ENCODE measurements around the gene TCTN1. TPM values are rescaled to one million over a fixed set of nuclear protein-coding genes. Genes with fewer than 3 reads are reported as not detected.
A peak's percentile ranks its signal among the peaks of the same experiment; 100 is the strongest.
"Not testable (repeated sequence)": the region's sequence is repeated elsewhere in the genome, so short reads cannot be mapped to it uniquely, and the experiment has no call there.

The TCTN1 gene
- total RNA-seq, 2 donors from 2014 or later, result 45.5 to 68.7 TPM

GRCh38 chr12:110591451-110592051 is 22.4 kb upstream of the TCTN1 start:
- H3K4me3 ChIP-seq, result no peak overlapping the region
- TF ChIP-seq POLR2A (IDR thresholded peaks at IDR 0.05), result no peak
- TF ChIP-seq POLR2AphosphoS5 (IDR thresholded peaks at IDR 0.05), result no peak
- no peak for TF ChIP-seq CTCF (IDR thresholded peaks at IDR 0.05)
- no peaks in the 10 kb centered on the region for H3K27me3 ChIP-seq (replicated peaks; ENCODE audit: insufficient read depth)
- WGBS, result 53% methylated on average over 7 of the region's 7 CpGs
- no peak for DNase-seq (ENCODE audit: low spot score)
- peak overlapping the region in 1 of 2 donors; percentile 10 for H3K27ac ChIP-seq
- intact Hi-C loops (cut with DNase I), result no loop called here
- no peaks in the 10 kb centered on the region for H3K4me1 ChIP-seq (replicated peaks)
- no peaks in the 10 kb centered on the region for H3K36me3 ChIP-seq
- no peaks in the 10 kb centered on the region for H3K9me3 ChIP-seq

GRCh38 chr12:110592078-110592477 is 21.9 kb upstream of the TCTN1 start:
- intact Hi-C loops (cut with DNase I), result no loop called here
- no peak for DNase-seq (ENCODE audit: low spot score)
- Histone ChIP-seq H3K4me3 (no peak overlapping the region), H3K27me3 (replicated peaks; ENCODE audit: insufficient read depth) (no peaks in the 10 kb centered on the region), H3K36me3 (no peaks in the 10 kb centered on the region), H3K27ac (no peak overlapping the region), H3K4me1 (replicated peaks) (no peaks in the 10 kb centered on the region), H3K9me3 (no peaks in the 10 kb centered on the region)
- 69% methylated on average over 5 of the region's 5 CpGs for WGBS
- no peak for TF ChIP-seq POLR2AphosphoS5 (IDR thresholded peaks at IDR 0.05)
- TF ChIP-seq POLR2A (IDR thresholded peaks at IDR 0.05), result no peak
- TF ChIP-seq CTCF (IDR thresholded peaks at IDR 0.05), result no peak

- H3K27ac ChIP-seq; intact Hi-C loops (cut with DNase I); H3K9me3 ChIP-seq: not testable (repeated sequence)
Observed at GRCh38 chr12:110592919-110593318, 21.0 kb upstream of the TCTN1 start.

GRCh38 chr12:110597885-110598284 is 16.0 kb upstream of the TCTN1 start:
- H3K4me3 ChIP-seq, result no peak overlapping the region
- no peaks in the 10 kb centered on the region for H3K4me1 ChIP-seq (replicated peaks)
- H3K27ac ChIP-seq, result no peak overlapping the region
- TF ChIP-seq POLR2AphosphoS5 (IDR thresholded peaks at IDR 0.05), result no peak
- TF ChIP-seq CTCF (IDR thresholded peaks at IDR 0.05), result no peak
- TF ChIP-seq POLR2A (IDR thresholded peaks at IDR 0.05), result no peak
- no peaks in the 10 kb centered on the region for H3K27me3 ChIP-seq (replicated peaks; ENCODE audit: insufficient read depth)
- no peaks in the 10 kb centered on the region for H3K9me3 ChIP-seq
- 59% methylated on average over 1 of the region's 1 CpG for WGBS
- no peaks in the 10 kb centered on the region for H3K36me3 ChIP-seq
- intact Hi-C loops (cut with DNase I), result no loop called here
- DNase-seq (ENCODE audit: low spot score), result no peak

More at GRCh38 chr12:110592919-110593318, 21.0 kb upstream of the TCTN1 start:
- not testable (repeated sequence) for H3K4me1 ChIP-seq (replicated peaks); H3K27me3 ChIP-seq (replicated peaks; ENCODE audit: insufficient read depth); H3K36me3 ChIP-seq; DNase-seq (ENCODE audit: low spot score); H3K4me3 ChIP-seq
- WGBS, result 85% methylated on average over 4 of the region's 4 CpGs

GRCh38 chr12:110599334-110599733 is 14.6 kb upstream of the TCTN1 start:
- Histone ChIP-seq H3K27me3 (replicated peaks; ENCODE audit: insufficient read depth) (no peaks in the 10 kb centered on the region), H3K27ac (no peak overlapping the region), H3K4me1 (replicated peaks) (no peaks in the 10 kb centered on the region), H3K36me3 (no peaks in the 10 kb centered on the region), H3K9me3 (no peaks in the 10 kb centered on the region), H3K4me3 (no peak overlapping the region)
- TF ChIP-seq POLR2A (IDR thresholded peaks at IDR 0.05) (no peak), CTCF (IDR thresholded peaks at IDR 0.05) (no peak), POLR2AphosphoS5 (IDR thresholded peaks at IDR 0.05) (no peak)
- WGBS, result 86% methylated on average over 4 of the region's 4 CpGs
- intact Hi-C loops (cut with DNase I), result no loop called here
- DNase-seq (ENCODE audit: low spot score), result no peak

All from prostate gland (tissue), 2 donors.